Stomach (tissue), 9 donors: ENCODE measurements around the gene ADAMTS12. TPM values are rescaled to one million over a fixed set of nuclear protein-coding genes. Genes with fewer than 3 reads are reported as not detected.

Experiments used
- DNase-seq, 2 donors: peaks; one replicate each; pipeline versions ENCODE4 v3.0.0 to v3.0.0-alpha.2; 2013 to 2019
- H3K27ac ChIP-seq, 5 donors: fragments of 200-600 bp in 4 of 5; sonication (generic) in 4 of 5; one replicate each; pipeline ENCODE4 v1.5.1; 2013 to 2019; ENCODE audit warnings: mild to moderate bottlenecking in 1 of 5, moderate library complexity in 1 of 5
- H3K27me3 ChIP-seq, 3 donors: fragments of 200-600 bp; sonication (generic); one replicate each; pipeline ENCODE4 v1.5.1; 2017 to 2019; ENCODE audit warnings: mixed run types in 1 of 3
- H3K36me3 ChIP-seq, 4 donors: fragments of 200-600 bp; sonication (generic); 1 replicate in 3 of 4; 2 replicates in 1 of 4; pipeline ENCODE4 v1.5.1; 2016 to 2019
- H3K4me1 ChIP-seq, 4 donors: fragments of 200-600 bp; sonication (generic); one replicate each; pipeline ENCODE4 v1.5.1; 2016 to 2019
- H3K4me3 ChIP-seq, 4 donors: fragments of 200-600 bp; sonication (generic) in 3 of 4; one replicate each; pipeline ENCODE4 v1.5.1; 2016 to 2019; ENCODE audit warnings: mild to moderate bottlenecking in 1 of 4
- H3K9me3 ChIP-seq, 4 donors: fragments of 200-600 bp; sonication (generic); one replicate each; pipeline ENCODE4 v1.5.1; 2016 to 2019
- CTCF ChIP-seq, 7 experiments: fragments of 450-650 bp in 4 of 7; fragments of 200-600 bp in 3 of 7; sonication (generic) in 3 of 7; IDR thresholded peaks; one replicate each; pipeline ENCODE4 v1.5.1; 2016 to 2019; ENCODE audit warnings: antibody characterized with exemption in 7 of 7, control low read depth in 2 of 7, mild to moderate bottlenecking in 1 of 7
- EP300 ChIP-seq: sonication (generic); formaldehyde crosslinking; IDR thresholded peaks from one replicate; pipeline ENCODE4 v1.6.1; 2017; ENCODE audit warnings: antibody characterized with exemption
- POLR2A ChIP-seq, 4 donors: fragments of 450-650 bp; IDR thresholded peaks; one replicate each; pipeline ENCODE4 v1.6.1; 2016; ENCODE audit warnings: antibody characterized with exemption in 4 of 4, control low read depth in 2 of 4, mild to moderate bottlenecking in 1 of 4, moderate library complexity in 1 of 4
- POLR2AphosphoS5 ChIP-seq, 3 donors: sonication (generic); formaldehyde crosslinking; IDR thresholded peaks; one replicate each; pipeline ENCODE4 v1.6.1; 2016; ENCODE audit warnings: antibody characterized with exemption in 3 of 3
- WGBS, 5 donors: extraction: QIAGEN DNeasy Blood & Tissue Kit in 3 of 5; methylation state at CpG; one replicate each; pipeline versions ENCODE4 v1.1.5 to v1.1.7; 2013 to 2018; 5-methylcytosine and 5-hydroxymethylcytosine counted together
- intact Hi-C: fragments of 100-400 bp; cut with DNase I; formaldehyde crosslinking; loops from one replicate; pipeline ENCODE4 v1.15.1; 2023; ENCODE audit warnings: low total_unique reads
- polyA plus RNA-seq, 3 donors: library from polyadenylated mRNA; stranded (reverse); fragments of 200-250 nt; gene quantifications; one replicate each; pipeline ENCODE4 v1.2.3, GENCODE V29; 2013
- total RNA-seq, 5 donors: library from RNA; depleted of rRNA; stranded (reverse); fragments of >200 nt; gene quantifications; one replicate each; pipeline versions ENCODE4 v1.1.0 to v1.2.3, GENCODE V29; 2014 to 2016
- donor health status: healthy with polysubstance abuse.
- donor health status: Bipolar disorder and iron deficiency.
- donor health status: healthy.

The ADAMTS12 gene
- total and polyA plus RNA-seq, 8 donors: 0.14 to 17.1 (median 0.62) TPM; not detected in 1

GRCh38 chr5:33833237-33833575 lies 58.6 kb downstream of the ADAMTS12 start:
- intact Hi-C loops: no loop called here
- no peaks in the 10 kb centered on the region for H3K4me1 ChIP-seq
- no peaks in the 10 kb centered on the region for H3K27me3 ChIP-seq
- no peaks in the 10 kb centered on the region for H3K9me3 ChIP-seq
- no peaks in the 10 kb centered on the region for H3K36me3 ChIP-seq
- H3K27ac ChIP-seq: no peak overlapping the region
- H3K4me3 ChIP-seq: no peak overlapping the region
- TF ChIP-seq POLR2AphosphoS5 (IDR thresholded peaks at IDR 0.05): no peak
- no peak for TF ChIP-seq EP300
- no peak for TF ChIP-seq POLR2A (IDR thresholded peaks at IDR 0.05)
- TF ChIP-seq CTCF (IDR thresholded peaks at IDR 0.05): no peak
- WGBS, 5 donors: 21 to 64% (median 27%) methylated on average over 1 of the region's 1 CpG
- no peak for DNase-seq

- no peak overlapping the region for H3K4me3 ChIP-seq
- no peaks in the 10 kb centered on the region for H3K36me3 ChIP-seq
- 73 to 80% (median 74%) methylated on average over 7 of the region's 7 CpGs for WGBS, 5 donors
- H3K27ac ChIP-seq: no peak overlapping the region
- H3K4me1 ChIP-seq: no peaks in the 10 kb centered on the region
- intact Hi-C loops: no loop called here
- no peak for TF ChIP-seq EP300
- no peak for TF ChIP-seq POLR2AphosphoS5 (IDR thresholded peaks at IDR 0.05)
- no peak for TF ChIP-seq POLR2A (IDR thresholded peaks at IDR 0.05)
- TF ChIP-seq CTCF (IDR thresholded peaks at IDR 0.05): no peak
- no peaks in the 10 kb centered on the region for H3K27me3 ChIP-seq
- no peak for DNase-seq
- no peaks in the 10 kb centered on the region for H3K9me3 ChIP-seq
Observed at GRCh38 chr5:33832404-33833236, 59.2 kb downstream of the ADAMTS12 start.

- no peaks in the 10 kb centered on the region for H3K36me3 ChIP-seq
- WGBS, 5 donors: 92 to 100% (median 95%) methylated on average over 1 of the region's 1 CpG
- intact Hi-C loops: no loop called here
- DNase-seq: no peak
- no peak overlapping the region for H3K27ac ChIP-seq
- no peaks in the 10 kb centered on the region for H3K4me1 ChIP-seq
- TF ChIP-seq EP300 (no peak), CTCF (IDR thresholded peaks at IDR 0.05) (no peak), POLR2A (IDR thresholded peaks at IDR 0.05) (no peak), POLR2AphosphoS5 (IDR thresholded peaks at IDR 0.05) (no peak)
- H3K4me3 ChIP-seq: no peak overlapping the region
- no peaks in the 10 kb centered on the region for H3K9me3 ChIP-seq
- no peaks in the 10 kb centered on the region for H3K27me3 ChIP-seq
Observed at GRCh38 chr5:33831041-33831440, 60.7 kb downstream of the ADAMTS12 start.

GRCh38 chr5:33829430-33829829 lies 62.4 kb downstream of the ADAMTS12 start:
- Histone ChIP-seq H3K9me3 (no peaks in the 10 kb centered on the region), H3K4me1 (peaks cover 0 to 5% (median 1%) of the 10 kb centered on the region in 4 donors), H3K4me3 (no peak overlapping the region), H3K36me3 (no peaks in the 10 kb centered on the region), H3K27ac (no peak overlapping the region), H3K27me3 (no peaks in the 10 kb centered on the region)
- 61 to 86% (median 75%) methylated on average over 1 of the region's 1 CpG for WGBS, 5 donors
- intact Hi-C loops: no loop called here
- TF ChIP-seq POLR2A (IDR thresholded peaks at IDR 0.05) (no peak), CTCF (IDR thresholded peaks at IDR 0.05) (no peak), POLR2AphosphoS5 (IDR thresholded peaks at IDR 0.05) (no peak), EP300 (no peak)
- no peak for DNase-seq
